Osteocyte (in vitro differentiated cells): ENCODE data around the gene CAPZA2. TPM values are rescaled to one million over a fixed set of nuclear protein-coding genes. Genes with fewer than 3 reads are reported as not detected.

Experiments used
- DNase-seq: peaks from one replicate; pipeline ENCODE4 v3.0.0; 2021; ENCODE audit warnings: mixed read lengths; ENCODE audit not compliant: unreplicated experiment; ENCODE audit errors: extremely low spot score
- H3K27ac Mint-ChIP-seq: one replicate; pipeline ENCODE4 v1.8.0; 2021; ENCODE audit warnings: mild to moderate bottlenecking, mixed read lengths; ENCODE audit not compliant: unreplicated experiment
- H3K27me3 Mint-ChIP-seq: one replicate; pipeline ENCODE4 v1.8.0; 2021; ENCODE audit warnings: mixed read lengths; ENCODE audit not compliant: unreplicated experiment
- H3K36me3 Mint-ChIP-seq: one replicate; pipeline ENCODE4 v1.8.0; 2021; ENCODE audit warnings: mixed read lengths; ENCODE audit not compliant: unreplicated experiment
- H3K4me1 Mint-ChIP-seq: one replicate; pipeline ENCODE4 v1.8.0; 2021; ENCODE audit warnings: mixed read lengths; ENCODE audit not compliant: unreplicated experiment
- H3K4me3 Mint-ChIP-seq: one replicate; pipeline ENCODE4 v1.8.0; 2021; ENCODE audit warnings: mild to moderate bottlenecking, moderate library complexity, mixed read lengths; ENCODE audit not compliant: unreplicated experiment
- H3K9me3 Mint-ChIP-seq: one replicate; pipeline ENCODE4 v1.8.0; 2021; ENCODE audit warnings: mixed read lengths; ENCODE audit not compliant: unreplicated experiment
- total RNA-seq: library from RNA; stranded (reverse); gene quantifications from 2 replicates; pipeline ENCODE4 v1.2.1, GENCODE V29; 2021
- TF ChIP-seq, protein P1 (sequence below): fragments of 200-600 bp; sonication (generic); IDR thresholded peaks from 2 replicates; pipeline ENCODE4 v1.5.0; 2021; ENCODE audit warnings: antibody characterized with exemption, mild to moderate bottlenecking, moderate library complexity

The CAPZA2 gene
- total RNA-seq, 1 donor from 2014 or later: 194 TPM

DNA sequence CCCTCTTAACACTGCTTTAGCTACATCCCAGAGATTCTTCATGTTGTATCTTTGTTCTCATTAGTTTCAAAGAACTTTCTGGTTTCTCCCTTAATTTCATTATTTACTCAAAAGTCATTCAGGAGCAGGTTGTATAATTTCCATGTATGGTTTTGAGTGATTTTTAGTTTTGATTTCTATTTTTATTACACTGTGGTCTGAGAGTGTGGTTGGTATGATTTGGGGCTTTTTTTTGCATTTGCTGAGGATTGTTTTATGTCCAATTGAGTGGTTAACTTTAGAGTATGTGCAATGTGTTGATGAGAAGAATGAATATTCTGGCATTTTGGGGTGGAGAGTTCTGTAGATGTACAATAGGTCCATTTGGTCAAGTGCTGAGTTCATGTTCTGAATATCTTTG, 37.9 kb upstream of the CAPZA2 start:
- H3K27me3 Mint-ChIP-seq: no peaks in the 10 kb centered on the region
- H3K36me3 Mint-ChIP-seq: no peaks in the 10 kb centered on the region
- TF ChIP-seq, protein P1, sequence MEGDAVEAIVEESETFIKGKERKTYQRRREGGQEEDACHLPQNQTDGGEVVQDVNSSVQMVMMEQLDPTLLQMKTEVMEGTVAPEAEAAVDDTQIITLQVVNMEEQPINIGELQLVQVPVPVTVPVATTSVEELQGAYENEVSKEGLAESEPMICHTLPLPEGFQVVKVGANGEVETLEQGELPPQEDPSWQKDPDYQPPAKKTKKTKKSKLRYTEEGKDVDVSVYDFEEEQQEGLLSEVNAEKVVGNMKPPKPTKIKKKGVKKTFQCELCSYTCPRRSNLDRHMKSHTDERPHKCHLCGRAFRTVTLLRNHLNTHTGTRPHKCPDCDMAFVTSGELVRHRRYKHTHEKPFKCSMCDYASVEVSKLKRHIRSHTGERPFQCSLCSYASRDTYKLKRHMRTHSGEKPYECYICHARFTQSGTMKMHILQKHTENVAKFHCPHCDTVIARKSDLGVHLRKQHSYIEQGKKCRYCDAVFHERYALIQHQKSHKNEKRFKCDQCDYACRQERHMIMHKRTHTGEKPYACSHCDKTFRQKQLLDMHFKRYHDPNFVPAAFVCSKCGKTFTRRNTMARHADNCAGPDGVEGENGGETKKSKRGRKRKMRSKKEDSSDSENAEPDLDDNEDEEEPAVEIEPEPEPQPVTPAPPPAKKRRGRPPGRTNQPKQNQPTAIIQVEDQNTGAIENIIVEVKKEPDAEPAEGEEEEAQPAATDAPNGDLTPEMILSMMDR: no peak
- peaks cover 16% of the 10 kb centered on the region for H3K9me3 Mint-ChIP-seq
- no peak for DNase-seq
- H3K4me3 Mint-ChIP-seq: no peak overlapping the region
- no peaks in the 10 kb centered on the region for H3K4me1 Mint-ChIP-seq
- no peak overlapping the region for H3K27ac Mint-ChIP-seq

DNA sequence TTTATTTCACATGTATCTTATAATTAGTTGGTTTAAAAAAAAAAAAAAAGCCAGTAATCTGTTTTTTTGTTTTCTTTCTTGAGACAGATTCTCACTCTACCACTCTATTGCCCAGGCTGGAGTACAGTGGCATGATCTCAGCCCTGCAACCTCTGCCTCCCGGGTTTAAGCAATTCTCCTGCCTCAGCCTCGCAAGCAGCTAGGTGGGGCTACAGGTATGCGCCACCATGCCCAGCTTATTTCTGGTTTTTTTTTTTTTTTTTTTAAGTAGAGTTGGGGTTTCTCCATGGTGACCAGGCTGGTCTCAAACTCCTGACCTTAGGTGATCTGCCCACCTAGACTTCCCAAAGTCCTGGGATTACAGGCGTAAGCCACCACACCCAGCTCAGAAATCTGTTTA, 34.1 kb upstream of the CAPZA2 start:
- TF ChIP-seq, protein P1: no peak
- Mint-ChIP-seq H3K27me3 (no peaks in the 10 kb centered on the region), H3K36me3 (no peaks in the 10 kb centered on the region)

DNA sequence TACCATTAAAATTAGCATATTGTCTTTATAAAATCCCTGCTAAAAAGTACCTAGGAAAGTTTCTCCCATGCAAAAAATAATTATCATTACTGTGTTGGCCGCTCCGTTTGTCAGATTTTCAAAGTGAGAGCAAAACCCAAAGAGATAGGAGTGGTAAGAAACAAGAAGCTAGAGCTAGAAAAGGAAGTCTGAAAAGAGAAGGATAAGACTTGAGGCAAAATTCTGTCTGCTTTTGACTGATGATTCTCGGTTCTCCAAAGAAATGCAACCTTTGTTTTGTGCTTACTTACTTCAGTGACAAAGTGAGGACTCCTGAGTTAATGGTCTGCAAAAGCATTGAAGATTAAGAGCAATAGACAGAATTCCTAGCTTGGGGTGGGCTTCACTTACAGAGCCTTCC, 33.3 kb upstream of the CAPZA2 start:
- Mint-ChIP-seq H3K4me3 (no peak overlapping the region), H3K27me3 (no peaks in the 10 kb centered on the region), H3K27ac (no peak overlapping the region), H3K9me3 (peaks cover 15% of the 10 kb centered on the region), H3K4me1 (no peaks in the 10 kb centered on the region), H3K36me3 (no peaks in the 10 kb centered on the region)
- no peak for DNase-seq
- TF ChIP-seq, protein P1: no peak

More for the DNA sequence above, 34.1 kb upstream of the CAPZA2 start:
- no peak overlapping the region for H3K4me3 Mint-ChIP-seq
- H3K4me1 Mint-ChIP-seq: no peaks in the 10 kb centered on the region
- no peak for DNase-seq
- peaks cover 16% of the 10 kb centered on the region for H3K9me3 Mint-ChIP-seq
- no peak overlapping the region for H3K27ac Mint-ChIP-seq

DNA sequence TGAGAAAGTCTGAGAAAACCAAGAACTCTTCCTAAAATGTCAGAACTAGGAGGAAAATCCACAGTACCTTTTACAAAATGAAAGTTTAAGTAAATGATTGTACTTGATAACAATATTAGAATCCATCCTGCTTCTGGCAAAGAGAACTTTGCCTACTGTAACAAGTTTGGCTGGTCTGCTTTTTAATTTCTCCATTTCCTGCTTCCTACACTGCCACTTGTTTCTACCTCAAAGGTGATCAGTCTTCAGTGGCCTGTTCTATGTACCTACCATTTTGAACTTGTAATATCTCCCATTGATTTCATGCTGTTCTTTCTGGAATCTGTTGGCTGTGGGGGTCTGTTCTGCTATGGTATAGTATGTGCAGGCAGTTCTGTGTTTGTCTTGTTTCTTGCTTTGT, 32.9 kb upstream of the CAPZA2 start:
- Mint-ChIP-seq H3K36me3 (no peaks in the 10 kb centered on the region), H3K27ac (no peak overlapping the region), H3K4me1 (no peaks in the 10 kb centered on the region), H3K27me3 (no peaks in the 10 kb centered on the region), H3K4me3 (no peak overlapping the region), H3K9me3 (peaks cover 11% of the 10 kb centered on the region)
- DNase-seq: no peak
- TF ChIP-seq, protein P1: no peak

DNA sequence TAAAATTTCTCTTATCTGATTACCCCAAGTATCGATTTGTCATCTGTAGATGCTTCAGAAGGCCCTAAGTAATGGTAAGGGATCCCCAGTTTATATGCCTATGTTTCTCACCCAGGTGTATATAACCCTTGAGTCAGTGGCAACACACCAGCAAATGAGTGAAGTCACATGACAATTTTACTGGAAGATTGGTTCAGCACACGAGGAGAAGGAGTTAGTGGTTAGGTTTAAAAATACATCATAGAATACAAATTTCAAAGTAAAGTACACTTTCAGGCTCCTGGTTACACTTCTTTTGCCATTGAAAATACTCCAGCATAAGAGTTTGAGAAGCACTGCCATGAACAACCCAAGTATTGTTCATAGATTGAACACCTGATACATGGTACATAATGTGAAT, 29.7 kb upstream of the CAPZA2 start:
- H3K4me1 Mint-ChIP-seq: no peaks in the 10 kb centered on the region
- H3K27me3 Mint-ChIP-seq: no peaks in the 10 kb centered on the region
- no peak overlapping the region for H3K4me3 Mint-ChIP-seq
- no peaks in the 10 kb centered on the region for H3K9me3 Mint-ChIP-seq
- no peaks in the 10 kb centered on the region for H3K36me3 Mint-ChIP-seq
- no peak for DNase-seq
- H3K27ac Mint-ChIP-seq: no peak overlapping the region
- TF ChIP-seq, protein P1: no peak
